GM23338 (cell line): ENCODE measurements around the gene CRISPLD2. TPM values are rescaled to one million over a fixed set of nuclear protein-coding genes. Genes with fewer than 3 reads are reported as not detected.

ENCODE experiments used
- polyA plus RNA-seq: library from polyadenylated mRNA; unstranded; fragments of >200 nt; fragmentation: Nextera tagmentation; extraction: Ambion mirVana; gene quantifications from 2 replicates; pipeline ENCODE4 v1.2.1, GENCODE V29; 2016
- total RNA-seq: library from RNA; depleted of rRNA; stranded (reverse); fragments of >200 nt; shearing (Covaris generic); gene quantifications from 2 replicates; pipeline ENCODE4 v1.2.3, GENCODE V29; 2014; rRNA removed

CRISPLD2 gene
- total and polyA plus RNA-seq, 2 experiments from 2014 or later, result 2.6 to 8.3 TPM

Other genes with a start within 250 kb of the CRISPLD2 start
- gene COTL1, start 201.9 kb upstream of the CRISPLD2 start, total RNA-seq, result 111 and 117 TPM in 2 replicates
- gene COTL1, start 201.9 kb upstream of the CRISPLD2 start, polyA plus RNA-seq, result 165 and 166 TPM in 2 replicates
- 54.6 and 70.4 TPM in 2 replicates for gene KLHL36, start 171.5 kb upstream of the CRISPLD2 start, total RNA-seq
- gene KLHL36, start 171.5 kb upstream of the CRISPLD2 start, polyA plus RNA-seq, result 13.4 and 15.5 TPM in 2 replicates
- 144 and 158 TPM in 2 replicates for gene USP10, start 120.0 kb upstream of the CRISPLD2 start, total RNA-seq
- 186 and 194 TPM in 2 replicates for gene USP10, start 120.0 kb upstream of the CRISPLD2 start, polyA plus RNA-seq
- gene ZDHHC7, start 191.6 kb downstream of the CRISPLD2 start, total RNA-seq, result 46.1 and 49.4 TPM in 2 replicates
- gene ZDHHC7, start 191.6 kb downstream of the CRISPLD2 start, polyA plus RNA-seq, result 9.9 and 13.1 TPM in 2 replicates
- 7.8 and 8.7 TPM in 2 replicates for gene KIAA0513, start 207.8 kb downstream of the CRISPLD2 start, total RNA-seq
- gene KIAA0513, start 207.8 kb downstream of the CRISPLD2 start, polyA plus RNA-seq, result 2.1 and 4.8 TPM in 2 replicates